ENCODE measurements around the gene IQSEC3. TPM values are rescaled to one million over a fixed set of nuclear protein-coding genes. Genes with fewer than 3 reads are reported as not detected.

IQSEC3 gene
- total RNA-seq, 1 experiment from 2014 or later: not detected

GRCh38 chr12:218221-218620, 151.7 kb downstream of the IQSEC3 start:
- Histone ChIP-seq H3K4me3 (ENCODE audit: low read depth in 2 of 2, low read length in 2 of 2) (no peak overlapping the region), H3K4me1 (ENCODE audit: control insufficient read depth, insufficient read depth, low read length) (no peaks in the 10 kb centered on the region; the same call in 1 of the 2 replicates), H3K27me3 (ENCODE audit: control insufficient read depth, insufficient read depth, low read length) (no peaks in the 10 kb centered on the region), H3K36me3 (ENCODE audit: control insufficient read depth, insufficient read depth, low read length) (no peaks in the 10 kb centered on the region), H3K9me3 (ENCODE audit: control insufficient read depth, insufficient read depth, low read depth, low read length) (no peaks in the 10 kb centered on the region), H3K27ac (ENCODE audit: low read length) (no peak overlapping the region)
- DNase-seq (ENCODE audit: low read depth, low spot score) (no peak), ATAC-seq (no peak)
- CTCF ChIA-PET: no interaction called here
- TF ChIP-seq REST (IDR thresholded peaks at IDR 0.05; ENCODE audit: insufficient read depth in 1 of 2, low read depth in 2 of 2, low read length in 1 of 2): no peak
- TF ChIP-seq TCF7L2 (IDR thresholded peaks at IDR 0.05; ENCODE audit: low read depth, low read length): no peak
- TF ChIP-seq POLR2AphosphoS5 (IDR thresholded peaks at IDR 0.05; ENCODE audit: low read depth, low read length): no peak
- TF ChIP-seq SIN3A (IDR thresholded peaks at IDR 0.05; ENCODE audit: borderline replicate concordance, insufficient read depth, low read depth, low read length): no peak
- no peak for TF ChIP-seq CTCF (IDR thresholded peaks at IDR 0.05)
- no TSS peak for BruUV-seq (replicated peaks)
- intact Hi-C loops (cut with micrococcal nuclease; ENCODE audit: unreplicated experiment): no loop called here
- POLR2A ChIA-PET: no interaction called here
- in situ Hi-C loops (cut with HindIII; ENCODE audit: low pct_unique_long_range_greater_than_20kb, low sequenced_read_pairs): no loop called here

GRCh38 chr12:218728-219590, 152.4 kb downstream of the IQSEC3 start:
- POLR2A ChIA-PET: no interaction called here
- no peak overlapping the region for H3K4me3 ChIP-seq (ENCODE audit: low read depth in 2 of 2, low read length in 2 of 2)
- H3K9me3 ChIP-seq (ENCODE audit: control insufficient read depth, insufficient read depth, low read depth, low read length): no peaks in the 10 kb centered on the region
- no peak for DNase-seq (ENCODE audit: low read depth, low spot score)
- BruUV-seq (replicated peaks): no TSS peak
- ATAC-seq: no peak
- no peaks in the 10 kb centered on the region for H3K36me3 ChIP-seq (ENCODE audit: control insufficient read depth, insufficient read depth, low read length)
- H3K27ac ChIP-seq (ENCODE audit: low read length): no peak overlapping the region
- H3K4me1 ChIP-seq (ENCODE audit: control insufficient read depth, insufficient read depth, low read length): no peaks in the 10 kb centered on the region; the same call in 1 of the 2 replicates
- TF ChIP-seq POLR2AphosphoS5 (IDR thresholded peaks at IDR 0.05; ENCODE audit: low read depth, low read length) (no peak), CTCF (IDR thresholded peaks at IDR 0.05) (no peak), REST (IDR thresholded peaks at IDR 0.05; ENCODE audit: insufficient read depth in 1 of 2, low read depth in 2 of 2, low read length in 1 of 2) (no peak), SIN3A (IDR thresholded peaks at IDR 0.05; ENCODE audit: borderline replicate concordance, insufficient read depth, low read depth, low read length) (no peak), TCF7L2 (IDR thresholded peaks at IDR 0.05; ENCODE audit: low read depth, low read length) (no peak)
- intact Hi-C loops (cut with micrococcal nuclease; ENCODE audit: unreplicated experiment) (no loop called here), in situ Hi-C loops (cut with HindIII; ENCODE audit: low pct_unique_long_range_greater_than_20kb, low sequenced_read_pairs) (no loop called here)
- CTCF ChIA-PET: interaction anchor here (0.7 to 1.3 kb wide), 5 partner anchors 8 to 116 kb away, joined by 3 to 5 read pairs (median 3); no protein-coding TSS in a partner anchor
- no peaks in the 10 kb centered on the region for H3K27me3 ChIP-seq (ENCODE audit: control insufficient read depth, insufficient read depth, low read length)
